Testis (tissue), 3 donors: Measurements from ENCODE around the gene RIBC2. TPM values are rescaled to one million over a fixed set of nuclear protein-coding genes. Genes with fewer than 3 reads are reported as not detected.

Experiments
- DNase-seq: peaks from one replicate; pipeline ENCODE4 v3.0.0-alpha.2; 2019
- H3K27ac ChIP-seq, 2 donors: fragments of 200-600 bp; sonication (generic); one replicate each; pipeline ENCODE4 v1.5.1; 2019
- H3K27me3 ChIP-seq: fragments of 200-600 bp; sonication (generic); one replicate; pipeline ENCODE4 v1.5.1; 2019
- H3K36me3 ChIP-seq: fragments of 200-600 bp; sonication (generic); one replicate; pipeline ENCODE4 v1.5.1; 2017; ENCODE audit warnings: low read depth; ENCODE audit errors: missing control alignments
- H3K4me1 ChIP-seq: fragments of 200-600 bp; sonication (generic); one replicate; pipeline ENCODE4 v1.5.1; 2019
- H3K4me3 ChIP-seq, 2 donors: fragments of 200-600 bp; sonication (generic); one replicate each; pipeline ENCODE4 v1.5.1; 2017 to 2019
- H3K9me3 ChIP-seq: fragments of 200-600 bp; sonication (generic); one replicate; pipeline ENCODE4 v1.5.1; 2017
- POLR2A ChIP-seq: fragments of 450-650 bp; IDR thresholded peaks from one replicate; pipeline ENCODE4 v1.6.1; 2017; ENCODE audit warnings: antibody characterized with exemption, mild to moderate bottlenecking, moderate library complexity
- WGBS, 2 donors: methylation state at CpG; one replicate each; pipeline ENCODE4 v1.1.5; 2018; 5-methylcytosine and 5-hydroxymethylcytosine counted together
- intact Hi-C: fragments of 100-400 bp; cut with DNase I; formaldehyde crosslinking; loops from one replicate; pipeline ENCODE4 v1.15.1; 2023; ENCODE audit warnings: low total_unique reads
- polyA plus RNA-seq: library from polyadenylated mRNA; stranded (reverse); fragments of 350-450 nt; fragmentation: Illumina TruSeq; extraction: RNeasy Lipid Tissue Mini Kit (QIAGEN cat#74804); gene quantifications from one replicate; pipeline ENCODE4 v1.2.3, GENCODE V29; 2014; ENCODE audit warnings: low read depth, low replicate concordance; ENCODE audit not compliant: insufficient read depth
- total RNA-seq, 2 donors: library from RNA; depleted of rRNA; stranded (reverse); fragments of >200 nt; gene quantifications; one replicate each; pipeline ENCODE4 v1.2.3, GENCODE V29; 2016
- TF ChIP-seq, protein P1 (sequence below), 3 experiments: fragments of 450-650 bp in 2 of 3; fragments of 200-600 bp in 1 of 3; sonication (generic) in 1 of 3; IDR thresholded peaks; one replicate each; pipeline ENCODE4 v1.5.1; 2016 to 2019; ENCODE audit warnings: antibody characterized with exemption in 3 of 3, mild to moderate bottlenecking in 2 of 3, moderate library complexity in 1 of 3

RIBC2 gene
- total and polyA plus RNA-seq, 3 donors from 2014 or later: 20.3 to 66.7 (median 38.5) TPM

DNA sequence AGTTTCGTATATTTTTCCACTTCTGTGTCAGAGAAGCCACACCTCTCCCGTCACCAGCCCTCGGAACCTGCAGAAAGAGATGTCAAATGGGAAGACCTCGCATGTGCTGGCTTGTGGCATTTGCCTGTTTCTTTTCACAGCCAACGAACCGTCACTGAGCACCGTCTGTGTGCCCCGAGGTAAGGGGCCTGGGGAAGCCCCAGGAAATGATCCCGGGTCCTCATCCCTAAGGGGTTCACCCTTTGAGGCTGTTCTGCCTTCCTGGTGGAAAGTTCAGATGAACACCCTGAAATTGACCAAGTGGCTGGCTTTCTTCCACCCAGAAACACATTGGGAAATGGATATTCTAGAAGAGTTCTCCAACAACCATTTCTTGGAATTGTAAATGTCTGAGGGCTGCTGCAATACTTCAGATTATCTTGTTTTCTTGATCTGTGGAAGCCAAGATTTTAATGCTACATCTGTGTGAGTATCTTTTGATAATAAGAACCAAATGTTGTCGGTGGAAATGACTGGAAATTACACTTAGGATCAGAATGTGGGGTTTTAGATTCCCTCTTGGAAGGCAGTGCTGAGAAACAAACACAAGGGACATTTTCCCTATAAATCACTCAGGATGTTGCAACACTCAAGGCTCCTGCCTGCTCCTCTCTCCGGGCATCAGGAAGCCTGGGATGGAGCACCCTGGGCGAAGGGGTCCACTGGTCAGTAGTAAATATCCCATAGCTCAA is 37.6 kb downstream of the RIBC2 start:
- H3K27me3 ChIP-seq: no peaks in the 10 kb centered on the region
- H3K4me3 ChIP-seq: no peak overlapping the region
- no peak for DNase-seq
- intact Hi-C loops: no loop called here
- no peak overlapping the region for H3K27ac ChIP-seq
- H3K4me1 ChIP-seq: no peaks in the 10 kb centered on the region
- WGBS, 2 donors: 69 to 76% methylated on average over 12 of the region's 12 CpGs
- H3K9me3 ChIP-seq: no peaks in the 10 kb centered on the region
- no peaks in the 10 kb centered on the region for H3K36me3 ChIP-seq
- no peak for TF ChIP-seq POLR2A
- TF ChIP-seq, protein P1, sequence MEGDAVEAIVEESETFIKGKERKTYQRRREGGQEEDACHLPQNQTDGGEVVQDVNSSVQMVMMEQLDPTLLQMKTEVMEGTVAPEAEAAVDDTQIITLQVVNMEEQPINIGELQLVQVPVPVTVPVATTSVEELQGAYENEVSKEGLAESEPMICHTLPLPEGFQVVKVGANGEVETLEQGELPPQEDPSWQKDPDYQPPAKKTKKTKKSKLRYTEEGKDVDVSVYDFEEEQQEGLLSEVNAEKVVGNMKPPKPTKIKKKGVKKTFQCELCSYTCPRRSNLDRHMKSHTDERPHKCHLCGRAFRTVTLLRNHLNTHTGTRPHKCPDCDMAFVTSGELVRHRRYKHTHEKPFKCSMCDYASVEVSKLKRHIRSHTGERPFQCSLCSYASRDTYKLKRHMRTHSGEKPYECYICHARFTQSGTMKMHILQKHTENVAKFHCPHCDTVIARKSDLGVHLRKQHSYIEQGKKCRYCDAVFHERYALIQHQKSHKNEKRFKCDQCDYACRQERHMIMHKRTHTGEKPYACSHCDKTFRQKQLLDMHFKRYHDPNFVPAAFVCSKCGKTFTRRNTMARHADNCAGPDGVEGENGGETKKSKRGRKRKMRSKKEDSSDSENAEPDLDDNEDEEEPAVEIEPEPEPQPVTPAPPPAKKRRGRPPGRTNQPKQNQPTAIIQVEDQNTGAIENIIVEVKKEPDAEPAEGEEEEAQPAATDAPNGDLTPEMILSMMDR (IDR thresholded peaks at IDR 0.05): no peak

DNA sequence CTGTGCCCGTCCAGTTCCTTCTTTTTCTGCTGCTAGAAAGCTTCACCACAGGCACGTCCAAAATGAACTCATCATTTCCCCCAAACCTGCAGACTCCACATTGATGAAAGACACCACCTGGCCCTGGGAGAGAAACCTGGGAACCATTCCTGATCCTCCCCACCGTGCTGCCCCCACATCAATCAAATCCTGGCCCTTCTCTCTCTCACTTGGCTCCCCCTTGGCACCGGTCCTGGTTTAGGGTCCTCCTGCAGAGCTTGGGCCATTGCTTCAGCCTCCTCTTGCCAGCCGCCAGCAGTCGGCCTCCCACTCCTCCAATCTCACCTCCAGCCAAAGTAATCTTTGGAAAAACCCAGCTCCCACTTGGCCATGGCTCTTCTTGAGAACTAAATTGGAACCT is 38.5 kb downstream of the RIBC2 start:
- DNase-seq: no peak
- Histone ChIP-seq H3K4me3 (no peak overlapping the region), H3K27ac (no peak overlapping the region), H3K9me3 (no peaks in the 10 kb centered on the region), H3K4me1 (no peaks in the 10 kb centered on the region), H3K36me3 (no peaks in the 10 kb centered on the region), H3K27me3 (no peaks in the 10 kb centered on the region)
- WGBS, 2 donors: 80 to 85% methylated on average over 6 of the region's 6 CpGs
- TF ChIP-seq POLR2A: no peak
- TF ChIP-seq, protein P1 (IDR thresholded peaks at IDR 0.05): no peak
- intact Hi-C loops: no loop called here

DNA sequence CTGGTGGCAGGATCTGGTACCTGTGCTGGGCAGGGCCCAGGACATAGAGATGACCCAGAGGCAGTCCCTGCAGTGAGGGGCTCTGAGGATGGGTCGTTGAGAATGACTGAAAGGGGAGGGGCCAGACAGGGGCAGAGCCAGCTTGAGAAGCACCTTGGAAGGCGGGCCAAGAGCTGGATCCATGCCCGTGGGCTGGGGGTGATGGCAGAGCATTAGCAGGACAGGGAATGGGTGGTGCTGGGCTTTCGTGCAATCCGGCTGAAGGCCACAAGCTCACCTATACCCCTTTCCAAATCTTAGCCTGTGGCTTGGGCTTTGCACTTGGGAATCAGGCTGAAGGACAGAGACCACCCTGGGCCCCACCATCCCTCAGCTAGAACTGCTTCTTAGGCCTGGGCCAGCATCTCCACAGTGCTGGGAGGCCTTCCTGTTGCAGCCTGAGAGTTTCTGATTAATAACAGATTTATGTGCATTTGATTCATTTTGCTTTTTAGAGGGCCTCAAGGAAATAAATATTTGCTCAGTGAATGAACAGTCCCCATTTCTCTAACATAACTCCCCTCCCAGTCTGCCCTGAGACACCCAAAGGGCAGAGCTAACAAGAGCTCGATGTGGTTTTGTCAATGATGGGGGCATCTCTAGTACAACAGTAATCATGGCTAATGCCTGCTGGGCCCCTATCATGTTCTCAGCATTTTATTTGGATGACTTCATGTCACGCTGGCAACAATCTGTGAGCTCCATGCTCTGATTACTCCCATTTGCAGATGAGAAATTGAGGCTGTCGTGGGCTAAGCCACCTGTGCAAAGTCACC is 39.3 kb downstream of the RIBC2 start:
- 86 to 87% methylated on average over 7 to 8 of the region's 8 CpGs for WGBS, 2 donors
- H3K27me3 ChIP-seq: no peaks in the 10 kb centered on the region
- H3K4me3 ChIP-seq: no peak overlapping the region
- H3K27ac ChIP-seq: no peak overlapping the region
- H3K9me3 ChIP-seq: no peaks in the 10 kb centered on the region
- TF ChIP-seq, protein P1 (IDR thresholded peaks at IDR 0.05): no peak
- TF ChIP-seq POLR2A: no peak
- DNase-seq: no peak
- H3K4me1 ChIP-seq: no peaks in the 10 kb centered on the region
- intact Hi-C loops: no loop called here
- H3K36me3 ChIP-seq: no peaks in the 10 kb centered on the region

DNA sequence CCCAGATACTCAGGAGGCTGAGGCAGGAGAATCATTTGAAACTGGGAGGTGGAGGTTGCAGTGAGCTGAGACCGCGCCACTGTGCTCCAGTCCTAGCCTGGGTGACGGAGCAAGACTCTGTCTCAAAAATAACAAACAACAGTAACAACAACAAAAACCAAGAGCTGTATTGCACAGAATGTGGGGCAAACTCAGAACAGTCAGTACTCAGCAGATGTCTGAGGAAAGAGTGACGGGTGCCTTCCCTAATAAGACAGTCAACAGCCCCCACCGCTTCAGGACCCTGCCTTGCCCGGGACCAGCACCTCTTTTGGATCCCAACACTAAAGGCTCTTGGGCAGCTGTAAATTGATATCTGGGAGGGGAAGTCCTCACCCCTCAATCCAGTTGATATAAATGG is 40.3 kb downstream of the RIBC2 start:
- Histone ChIP-seq H3K27ac (no peak overlapping the region), H3K4me1 (no peaks in the 10 kb centered on the region), H3K9me3 (no peaks in the 10 kb centered on the region), H3K36me3 (no peaks in the 10 kb centered on the region), H3K27me3 (no peaks in the 10 kb centered on the region), H3K4me3 (no peak overlapping the region)
- DNase-seq: no peak
- TF ChIP-seq POLR2A: no peak
- TF ChIP-seq, protein P1 (IDR thresholded peaks at IDR 0.05): no peak
- 92 to 96% methylated on average over 6 of the region's 6 CpGs for WGBS, 2 donors
- intact Hi-C loops: no loop called here
